OCI-LY1 (cell line): Measurements from ENCODE around the gene EFHC1.
A peak's percentile ranks its signal among the peaks of the same experiment; 100 is the strongest.

Source experiments
- H2AFZ ChIP-seq: fragments of 200-600 bp; sonication (generic), shearing (Covaris generic); 2 replicates; pipeline ENCODE4 v1.6.0; 2014; ENCODE audit warnings: antibody characterized with exemption, mild to moderate bottlenecking, low read length
- H3F3A ChIP-seq: fragments of 200-600 bp; sonication (generic), shearing (Covaris generic); 2 replicates; pipeline ENCODE4 v1.6.0; 2014; ENCODE audit warnings: mild to moderate bottlenecking, antibody characterized with exemption, low read length, moderate library complexity; ENCODE audit not compliant: insufficient read depth
- H3K27ac ChIP-seq: fragments of 200-600 bp; sonication (generic); 2 replicates; pipeline ENCODE4 v1.5.1; 2014; ENCODE audit warnings: low read length, mixed run types, mild to moderate bottlenecking, low read depth; ENCODE audit not compliant: poor library complexity, severe bottlenecking
- H3K27me3 ChIP-seq: fragments of 200-600 bp; sonication (generic); 2 replicates; pipeline ENCODE4 v1.6.0; 2014; ENCODE audit warnings: antibody characterized with exemption, mild to moderate bottlenecking, low read length, moderate library complexity; ENCODE audit not compliant: insufficient read depth
- H3K36me3 ChIP-seq: fragments of 200-600 bp; sonication (generic); 2 replicates; pipeline ENCODE4 v1.6.1; 2014; ENCODE audit warnings: mild to moderate bottlenecking, antibody characterized with exemption, low read length, moderate library complexity, mixed read lengths; ENCODE audit not compliant: insufficient read depth
- H3K4me1 ChIP-seq: fragments of 200-600 bp; sonication (generic); 2 replicates; pipeline ENCODE4 v1.5.1; 2014; ENCODE audit warnings: mild to moderate bottlenecking, low read length, moderate library complexity; ENCODE audit not compliant: insufficient read depth, severe bottlenecking
- H3K4me2 ChIP-seq: fragments of 200-600 bp; sonication (generic), shearing (Covaris generic); 2 replicates; pipeline ENCODE4 v1.6.1; 2014; ENCODE audit warnings: low read length
- H3K4me3 ChIP-seq: fragments of 200-600 bp; sonication (generic); 2 replicates; pipeline ENCODE4 v1.5.1; 2014; ENCODE audit warnings: low read length, low read depth, mild to moderate bottlenecking, mixed read lengths; ENCODE audit not compliant: poor library complexity, severe bottlenecking
- H3K79me2 ChIP-seq: fragments of 200-600 bp; shearing (Covaris generic); 2 replicates; pipeline ENCODE4 v1.6.1; 2016; ENCODE audit warnings: mixed run types, low read length, mixed read lengths; ENCODE audit not compliant: insufficient read depth
- H3K9ac ChIP-seq: fragments of 200-600 bp; sonication (generic), shearing (Covaris generic); 2 replicates; pipeline ENCODE4 v1.6.1; 2014; ENCODE audit warnings: mild to moderate bottlenecking, low read length, mixed read lengths
- H3K9me2 ChIP-seq: fragments of 200-600 bp; sonication (generic), shearing (Covaris generic); 2 replicates; pipeline ENCODE4 v1.6.1; 2014; ENCODE audit warnings: low read depth, mild to moderate bottlenecking, low read length, mixed read lengths
- H3K9me3 ChIP-seq: fragments of 200-600 bp; shearing (Covaris generic); 2 replicates; pipeline ENCODE4 v1.6.1; 2014; ENCODE audit warnings: low read length, mixed read lengths
- H4K20me1 ChIP-seq: fragments of 200-600 bp; sonication (generic), shearing (Covaris generic); 2 replicates; pipeline ENCODE4 v1.6.0; 2016; ENCODE audit warnings: mild to moderate bottlenecking, low read length; ENCODE audit not compliant: insufficient read depth
- EZH2 ChIP-seq: fragments of 200-600 bp; sonication (generic), shearing (Covaris generic); IDR thresholded peaks from 2 replicates; pipeline ENCODE4 v1.8.0; 2017; ENCODE audit warnings: borderline replicate concordance, mixed run types, mild to moderate bottlenecking, antibody characterized with exemption, low read length, moderate library complexity, mixed read lengths
- TF ChIP-seq, protein P1 (sequence below): fragments of 200-600 bp; sonication (generic), shearing (Covaris generic); IDR thresholded peaks from 2 replicates; pipeline ENCODE4 v1.5.1; 2017; ENCODE audit warnings: mild to moderate bottlenecking, antibody characterized with exemption, low read length, moderate library complexity, mixed read lengths

The EFHC1 gene

GRCh38 chr6:52560462-52560861 is 140.3 kb downstream of the EFHC1 start:
- Histone ChIP-seq H3K4me2 (no peak overlapping the region), H3K9me2 (no peaks in the 10 kb centered on the region), H2AFZ (no peak overlapping the region), H3K36me3 (peaks cover 34% of the 10 kb centered on the region), H3K79me2 (peaks cover 88% of the 10 kb centered on the region), H3K4me3 (no peak overlapping the region), H4K20me1 (no peaks in the 10 kb centered on the region), H3K27ac (no peak overlapping the region), H3K9ac (no peak overlapping the region), H3K9me3 (no peaks in the 10 kb centered on the region), H3K27me3 (no peaks in the 10 kb centered on the region), H3F3A (no peaks in the 10 kb centered on the region), H3K4me1 (peaks cover 64% of the 10 kb centered on the region)
- no peak for TF ChIP-seq EZH2
- TF ChIP-seq, protein P1, sequence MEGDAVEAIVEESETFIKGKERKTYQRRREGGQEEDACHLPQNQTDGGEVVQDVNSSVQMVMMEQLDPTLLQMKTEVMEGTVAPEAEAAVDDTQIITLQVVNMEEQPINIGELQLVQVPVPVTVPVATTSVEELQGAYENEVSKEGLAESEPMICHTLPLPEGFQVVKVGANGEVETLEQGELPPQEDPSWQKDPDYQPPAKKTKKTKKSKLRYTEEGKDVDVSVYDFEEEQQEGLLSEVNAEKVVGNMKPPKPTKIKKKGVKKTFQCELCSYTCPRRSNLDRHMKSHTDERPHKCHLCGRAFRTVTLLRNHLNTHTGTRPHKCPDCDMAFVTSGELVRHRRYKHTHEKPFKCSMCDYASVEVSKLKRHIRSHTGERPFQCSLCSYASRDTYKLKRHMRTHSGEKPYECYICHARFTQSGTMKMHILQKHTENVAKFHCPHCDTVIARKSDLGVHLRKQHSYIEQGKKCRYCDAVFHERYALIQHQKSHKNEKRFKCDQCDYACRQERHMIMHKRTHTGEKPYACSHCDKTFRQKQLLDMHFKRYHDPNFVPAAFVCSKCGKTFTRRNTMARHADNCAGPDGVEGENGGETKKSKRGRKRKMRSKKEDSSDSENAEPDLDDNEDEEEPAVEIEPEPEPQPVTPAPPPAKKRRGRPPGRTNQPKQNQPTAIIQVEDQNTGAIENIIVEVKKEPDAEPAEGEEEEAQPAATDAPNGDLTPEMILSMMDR, result no peak

DNA sequence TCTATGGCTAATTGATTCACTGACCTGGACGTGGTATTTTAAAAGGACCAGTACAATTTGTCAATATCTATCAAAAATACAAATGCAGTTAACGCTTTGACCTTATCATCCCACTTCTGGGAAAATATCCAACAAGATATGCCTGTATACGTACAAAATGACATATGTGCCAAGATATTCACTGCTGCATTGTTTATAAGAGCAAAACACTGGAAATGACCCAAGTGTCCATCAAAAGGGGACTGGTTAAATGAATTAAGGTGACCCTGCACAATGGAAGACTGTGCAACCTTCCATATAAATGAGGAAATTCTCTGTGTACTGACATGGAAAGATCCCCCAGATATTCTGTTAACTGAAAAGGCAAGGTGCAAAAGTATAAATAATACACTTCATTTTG is 142.8 kb downstream of the EFHC1 start:
- H3K27me3 ChIP-seq, result no peaks in the 10 kb centered on the region
- no peaks in the 10 kb centered on the region for H3F3A ChIP-seq
- H3K79me2 ChIP-seq, result peaks cover 93% of the 10 kb centered on the region
- no peak overlapping the region for H3K4me3 ChIP-seq
- H3K9me2 ChIP-seq, result no peaks in the 10 kb centered on the region
- no peaks in the 10 kb centered on the region for H4K20me1 ChIP-seq
- H3K9me3 ChIP-seq, result no peaks in the 10 kb centered on the region
- H3K4me2 ChIP-seq, result no peak overlapping the region
- H3K4me1 ChIP-seq, result peaks cover 70% of the 10 kb centered on the region
- H3K27ac ChIP-seq, result no peak overlapping the region
- TF ChIP-seq, protein P1, result no peak
- no peak for TF ChIP-seq EZH2
- peaks cover 45% of the 10 kb centered on the region for H3K36me3 ChIP-seq
- no peak overlapping the region for H2AFZ ChIP-seq
- H3K9ac ChIP-seq, result no peak overlapping the region

GRCh38 chr6:52564856-52565255 is 144.7 kb downstream of the EFHC1 start:
- peaks cover 41% of the 10 kb centered on the region; the same call in 1 of the 2 replicates for H3K36me3 ChIP-seq
- H3K4me2 ChIP-seq, result no peak overlapping the region; the same call in 1 of the 2 replicates

More at GRCh38 chr6:52564856-52565255, 144.7 kb downstream of the EFHC1 start:
- no peaks in the 10 kb centered on the region for H3K9me2 ChIP-seq
- no peak overlapping the region for H3K9ac ChIP-seq
- H3K27ac ChIP-seq, result peak overlapping the region; percentile 20
- peaks cover 71% of the 10 kb centered on the region for H3K4me1 ChIP-seq
- H3K79me2 ChIP-seq, result peaks cover 94% of the 10 kb centered on the region
- no peaks in the 10 kb centered on the region for H3K9me3 ChIP-seq
- no peak overlapping the region for H2AFZ ChIP-seq
- no peaks in the 10 kb centered on the region for H4K20me1 ChIP-seq
- H3K27me3 ChIP-seq, result no peaks in the 10 kb centered on the region
- H3F3A ChIP-seq, result no peaks in the 10 kb centered on the region
- no peak for TF ChIP-seq EZH2
- TF ChIP-seq, protein P1, result no peak
- no peak overlapping the region for H3K4me3 ChIP-seq
